Lung (tissue), 12 donors: ENCODE results near the gene HPS4. TPM values are rescaled to one million over a fixed set of nuclear protein-coding genes. Genes with fewer than 3 reads are reported as not detected.

ENCODE experiments used
- ATAC-seq: fragments of 200-7000 bp; cut with Tn5 transposase; one replicate; pipeline ENCODE4 v1.9.1; 2020; ENCODE audit warnings: moderate number of reproducible peaks; ENCODE audit not compliant: insufficient read depth, low FRiP score
- DNase-seq, 3 donors: peaks; one replicate each; pipeline ENCODE4 v3.0.0-alpha.2; 2013 to 2017
- H3K27ac ChIP-seq, 2 donors: one replicate each; pipeline ENCODE4 v1.5.1; 2013; ENCODE audit warnings: mild to moderate bottlenecking in 2 of 2, moderate library complexity in 2 of 2, control low read depth in 1 of 2, inconsistent platforms in 1 of 2, low read depth in 1 of 2, low read length in 1 of 2
- H3K27me3 ChIP-seq, 3 donors: one replicate each; pipeline ENCODE4 v1.5.1; 2013; ENCODE audit warnings: low read length in 2 of 3; ENCODE audit not compliant: control insufficient read depth in 3 of 3, insufficient read depth in 3 of 3
- H3K36me3 ChIP-seq, 4 donors: one replicate each; pipeline ENCODE4 v1.5.1; 2013; ENCODE audit warnings: low read length in 4 of 4, mild to moderate bottlenecking in 1 of 4, moderate library complexity in 1 of 4; ENCODE audit not compliant: control insufficient read depth in 4 of 4, insufficient read depth in 4 of 4
- H3K4me1 ChIP-seq, 5 donors: one replicate each; pipeline ENCODE4 v1.5.1; 2013; ENCODE audit warnings: low read length in 5 of 5, mild to moderate bottlenecking in 2 of 5, moderate library complexity in 1 of 5; ENCODE audit not compliant: control insufficient read depth in 5 of 5, insufficient read depth in 5 of 5
- H3K4me3 ChIP-seq: one replicate; pipeline ENCODE4 v1.5.1; 2013; ENCODE audit warnings: mild to moderate bottlenecking, control low read depth, moderate library complexity
- H3K9ac ChIP-seq, 2 donors: one replicate each; pipeline ENCODE4 v1.5.1; 2013; ENCODE audit warnings: low read length in 2 of 2, control low read depth in 1 of 2; ENCODE audit not compliant: insufficient read depth in 1 of 2
- H3K9me3 ChIP-seq, 4 donors: one replicate each; pipeline ENCODE4 v1.5.1; 2013; ENCODE audit warnings: low read length in 3 of 4, mild to moderate bottlenecking in 1 of 4, moderate library complexity in 1 of 4; ENCODE audit not compliant: control insufficient read depth in 4 of 4, insufficient read depth in 3 of 4
- CTCF ChIP-seq: IDR thresholded peaks from 2 replicates; pipeline ENCODE4 v1.5.1; 2012; ENCODE audit warnings: mild to moderate bottlenecking; ENCODE audit errors: control extremely low read depth, extremely low read depth
- WGBS, 2 donors: extraction: QIAGEN DNeasy Blood & Tissue Kit; methylation state at CpG; one replicate each; pipeline ENCODE4 v1.1.7; 2013; 5-methylcytosine and 5-hydroxymethylcytosine counted together
- polyA plus RNA-seq, 2 donors: library from polyadenylated mRNA; stranded (reverse); fragments of 200-250 nt; gene quantifications; one replicate each; pipeline ENCODE4 v1.2.1, GENCODE V29; 2013
- total RNA-seq, 2 donors: library from RNA; depleted of rRNA in 1 of 2; stranded (reverse); fragments of >200 nt in 1 of 2; gene quantifications; one replicate each; pipeline ENCODE4 v1.2.1, GENCODE V29; 2014 to 2021
- donor health status: control.
- donor health status: control.
- donor health status: Bipolar disorder and iron deficiency.
- donor health status: healthy.
- donor health status: DM: yes; HTN: yes; CAD: no.

HPS4 gene
- total and polyA plus RNA-seq, 4 donors = 14.0 to 48.5 (median 23.4) TPM

- Histone ChIP-seq H3K27me3 (no peaks in the 10 kb centered on the region), H3K9ac (no peak overlapping the region), H3K9me3 (no peaks in the 10 kb centered on the region), H3K4me1 (no peaks in the 10 kb centered on the region), H3K4me3 (no peak overlapping the region), H3K36me3 (peaks cover 0 to 12% (median 6%) of the 10 kb centered on the region in 4 donors), H3K27ac (no peak overlapping the region)
- no peak for ATAC-seq
- no peak for DNase-seq
- no peak for TF ChIP-seq CTCF
- 89% methylated on average over 4 of the region's 4 CpGs for WGBS, 2 donors
These were observed 41.3 kb upstream of the HPS4 start for GRCh38 chr22:26524870-26525269.

GRCh38 chr22:26522592-26522991 is 39.0 kb upstream of the HPS4 start:
- no peak for ATAC-seq
- no peaks in the 10 kb centered on the region for H3K27me3 ChIP-seq
- H3K4me1 ChIP-seq = no peaks in the 10 kb centered on the region
- H3K4me3 ChIP-seq = no peak overlapping the region
- peaks cover 0 to 9% (median 4%) of the 10 kb centered on the region in 4 donors for H3K36me3 ChIP-seq
- no peak overlapping the region for H3K27ac ChIP-seq
- no peak for DNase-seq
- H3K9me3 ChIP-seq = no peaks in the 10 kb centered on the region
- no peak for TF ChIP-seq CTCF
- WGBS, 2 donors = 95 to 98% methylated on average over 4 of the region's 4 CpGs
- H3K9ac ChIP-seq = no peak overlapping the region

GRCh38 chr22:26522012-26522411 is 38.4 kb upstream of the HPS4 start:
- no peak for DNase-seq
- H3K27ac ChIP-seq = no peak overlapping the region
- no peaks in the 10 kb centered on the region for H3K4me1 ChIP-seq
- no peak for ATAC-seq
- no peak overlapping the region for H3K4me3 ChIP-seq
- 95 to 98% methylated on average over 2 of the region's 2 CpGs for WGBS, 2 donors
- no peaks in the 10 kb centered on the region for H3K27me3 ChIP-seq
- H3K9ac ChIP-seq = no peak overlapping the region
- no peak for TF ChIP-seq CTCF
- peaks cover 0 to 8% (median 2%) of the 10 kb centered on the region in 4 donors for H3K36me3 ChIP-seq
- H3K9me3 ChIP-seq = no peaks in the 10 kb centered on the region

GRCh38 chr22:26517429-26517828 is 33.8 kb upstream of the HPS4 start:
- H3K9ac ChIP-seq = no peak overlapping the region
- H3K4me3 ChIP-seq = no peak overlapping the region
- DNase-seq (no peak), ATAC-seq (no peak)
- no peak overlapping the region for H3K27ac ChIP-seq
- 95 to 97% methylated on average over 5 of the region's 5 CpGs for WGBS, 2 donors
- peaks cover 4 to 15% (median 7%) of the 10 kb centered on the region in 5 donors for H3K4me1 ChIP-seq
- H3K9me3 ChIP-seq = no peaks in the 10 kb centered on the region
- H3K27me3 ChIP-seq = no peaks in the 10 kb centered on the region
- TF ChIP-seq CTCF = no peak
- peaks cover 0 to under 1% (median 0%) of the 10 kb centered on the region in 4 donors for H3K36me3 ChIP-seq
